HCT116 (cell line): Measurements from ENCODE around the gene PDE4A.

Experiments used
- EZH2 ChIP-seq: fragments of 200-600 bp; sonication (generic); IDR thresholded peaks from 2 replicates; pipeline ENCODE4 v1.6.1; 2017; ENCODE audit warnings: antibody characterized with exemption, mixed run types
- RAD21 ChIP-seq: IDR thresholded peaks from 2 replicates; pipeline ENCODE4 v1.6.1; 2012; ENCODE audit warnings: low read depth, mild to moderate bottlenecking
- SRF ChIP-seq: IDR thresholded peaks from 2 replicates; pipeline ENCODE4 v1.6.1; 2012; ENCODE audit warnings: low read depth
- TCF7L2 ChIP-seq: IDR thresholded peaks from 2 replicates; pipeline ENCODE4 v1.7.0; 2011; ENCODE audit warnings: borderline replicate concordance, inconsistent platforms; ENCODE audit not compliant: insufficient read depth, insufficient read length; ENCODE audit errors: extremely low read depth
- YY1 ChIP-seq: IDR thresholded peaks from 2 replicates; pipeline ENCODE4 v1.6.1; 2011; ENCODE audit warnings: low read length, low read depth, moderate library complexity, mild to moderate bottlenecking; ENCODE audit not compliant: insufficient replicate concordance; ENCODE audit errors: extremely low read depth
- ZNF274 ChIP-seq: fragments of 200-500 bp; sonication (Bioruptor generic); IDR thresholded peaks from 2 replicates; pipeline ENCODE4 v1.6.1; 2014; ENCODE audit warnings: mild to moderate bottlenecking, low read depth, low read length, inconsistent platforms
- TF ChIP-seq, protein P1 (sequence below), 3 experiments: fragments of 200-600 bp in 1 of 3; sonication (generic) in 1 of 3; IDR thresholded peaks in 2 of 3; conservative IDR thresholded peaks in 1 of 3; 2 replicates each; pipeline ENCODE4 v1.5.1; 2012 to 2017; ENCODE audit warnings: low read depth in 2 of 3, low read length in 2 of 3, antibody characterized with exemption in 1 of 3, borderline replicate concordance in 1 of 3, control low read depth in 1 of 3, mild to moderate bottlenecking in 1 of 3, mixed read lengths in 1 of 3, mixed run types in 1 of 3, moderate library complexity in 1 of 3; ENCODE audit not compliant: insufficient read depth in 1 of 3
- TF ChIP-seq, protein P2 (sequence below): IDR thresholded peaks from 2 replicates; pipeline ENCODE4 v1.6.1; 2012

DNA sequence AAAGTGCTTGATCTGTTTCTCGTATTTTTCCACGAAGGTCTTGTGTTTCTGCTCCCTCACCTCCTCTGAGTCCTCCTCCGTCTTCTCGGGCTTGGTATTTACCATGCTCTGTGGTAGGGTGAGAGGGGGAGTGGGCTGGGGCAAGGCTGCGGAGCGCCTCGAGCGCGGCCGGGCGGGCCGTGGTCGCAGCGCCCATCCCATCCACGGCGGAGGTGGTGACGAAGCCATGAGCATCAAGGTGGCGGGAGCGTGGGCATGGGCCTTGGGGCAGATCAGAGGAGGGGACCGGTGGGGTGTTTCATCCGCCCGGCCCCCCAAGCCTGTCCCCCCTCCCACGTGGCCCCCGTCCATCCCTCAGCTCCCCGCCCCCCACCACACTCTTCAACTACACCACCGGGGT is 24.9 kb upstream of the PDE4A start:
- TF ChIP-seq, protein P1, sequence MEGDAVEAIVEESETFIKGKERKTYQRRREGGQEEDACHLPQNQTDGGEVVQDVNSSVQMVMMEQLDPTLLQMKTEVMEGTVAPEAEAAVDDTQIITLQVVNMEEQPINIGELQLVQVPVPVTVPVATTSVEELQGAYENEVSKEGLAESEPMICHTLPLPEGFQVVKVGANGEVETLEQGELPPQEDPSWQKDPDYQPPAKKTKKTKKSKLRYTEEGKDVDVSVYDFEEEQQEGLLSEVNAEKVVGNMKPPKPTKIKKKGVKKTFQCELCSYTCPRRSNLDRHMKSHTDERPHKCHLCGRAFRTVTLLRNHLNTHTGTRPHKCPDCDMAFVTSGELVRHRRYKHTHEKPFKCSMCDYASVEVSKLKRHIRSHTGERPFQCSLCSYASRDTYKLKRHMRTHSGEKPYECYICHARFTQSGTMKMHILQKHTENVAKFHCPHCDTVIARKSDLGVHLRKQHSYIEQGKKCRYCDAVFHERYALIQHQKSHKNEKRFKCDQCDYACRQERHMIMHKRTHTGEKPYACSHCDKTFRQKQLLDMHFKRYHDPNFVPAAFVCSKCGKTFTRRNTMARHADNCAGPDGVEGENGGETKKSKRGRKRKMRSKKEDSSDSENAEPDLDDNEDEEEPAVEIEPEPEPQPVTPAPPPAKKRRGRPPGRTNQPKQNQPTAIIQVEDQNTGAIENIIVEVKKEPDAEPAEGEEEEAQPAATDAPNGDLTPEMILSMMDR (IDR thresholded peaks at IDR 0.05 in 2 of 3, conservative IDR thresholded peaks at IDR 0.05 in 1 of 3; ENCODE audit: borderline replicate concordance in 1 of 3, insufficient read depth in 1 of 3, low read depth in 2 of 3, low read length in 2 of 3) = no peak
- no peak for TF ChIP-seq YY1
- TF ChIP-seq RAD21 = no peak
- TF ChIP-seq ZNF274 = no peak
- TF ChIP-seq TCF7L2 = no peak
- no peak for TF ChIP-seq SRF
- TF ChIP-seq, protein P2, sequence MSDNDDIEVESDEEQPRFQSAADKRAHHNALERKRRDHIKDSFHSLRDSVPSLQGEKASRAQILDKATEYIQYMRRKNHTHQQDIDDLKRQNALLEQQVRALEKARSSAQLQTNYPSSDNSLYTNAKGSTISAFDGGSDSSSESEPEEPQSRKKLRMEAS = no peak
- TF ChIP-seq EZH2 = no peak
